CD4-positive, alpha-beta T cell (primary cell): Measurements from ENCODE around the gene FJX1. TPM values are rescaled to one million over a fixed set of nuclear protein-coding genes. Genes with fewer than 3 reads are reported as not detected.

Experiments used
- ATAC-seq: fragments of 200-7000 bp; cut with Tn5 transposase; one replicate; pipeline ENCODE4 v1.10.0; 2022; ENCODE audit warnings: mild to moderate bottlenecking; ENCODE audit not compliant: poor library complexity
- CTCF ChIA-PET: fragments of 350-600 bp; sonication (Branson Sonifier 250); formaldehyde crosslinking; loops from one replicate; lab custom pipeline; 2021; ENCODE audit warnings: antibody characterized with exemption, inconsistent platforms; lab: Charles Lee
- POLR2A ChIA-PET: fragments of 350-600 bp; sonication (Branson Sonifier 250); formaldehyde crosslinking; loops from one replicate; lab custom pipeline; 2021; ENCODE audit warnings: antibody characterized with exemption, inconsistent platforms; lab: Charles Lee
- DNase-seq, 14 experiments: peaks; one replicate each; pipeline ENCODE4 v3.0.0-alpha.2; 2013 to 2020; ENCODE audit warnings: mixed read lengths in 2 of 14
- H3K27ac ChIP-seq, 2 donors: one replicate each; pipeline versions ENCODE4 v1.5.1 to v1.7.0; 2013; ENCODE audit warnings: low read length in 2 of 2, low read depth in 1 of 2, mild to moderate bottlenecking in 1 of 2
- H3K27me3 ChIP-seq, 2 experiments: 1 replicate in 1 of 2; 2 replicates in 1 of 2; pipeline versions ENCODE4 v1.6.1 to v1.7.0; 2013; ENCODE audit warnings: low read length in 2 of 2, control low read depth in 1 of 2, mild to moderate bottlenecking in 1 of 2, moderate library complexity in 1 of 2; ENCODE audit not compliant: insufficient read depth in 2 of 2, control insufficient read depth in 1 of 2
- H3K36me3 ChIP-seq: one replicate; pipeline ENCODE4 v1.6.1; 2013; ENCODE audit warnings: low read length, control low read depth; ENCODE audit not compliant: insufficient read depth
- H3K4me1 ChIP-seq: one replicate; pipeline ENCODE4 v1.6.1; 2013; ENCODE audit warnings: low read length, control low read depth; ENCODE audit not compliant: insufficient read depth
- H3K4me3 ChIP-seq: one replicate; pipeline ENCODE4 v1.5.1; 2013; ENCODE audit warnings: mild to moderate bottlenecking, low read length, moderate library complexity
- H3K9me3 ChIP-seq, 2 experiments: 1 replicate in 1 of 2; 2 replicates in 1 of 2; pipeline versions ENCODE4 v1.6.1 to v1.7.0; 2013; ENCODE audit warnings: low read length in 2 of 2, mild to moderate bottlenecking in 2 of 2, control low read depth in 1 of 2, moderate library complexity in 1 of 2; ENCODE audit not compliant: control insufficient read depth in 1 of 2, insufficient read depth in 1 of 2
- H3K27ac Mint-ChIP-seq: one replicate; pipeline ENCODE4 v1.8.0; 2020; ENCODE audit warnings: mixed read lengths
- H3K27me3 Mint-ChIP-seq: one replicate; pipeline ENCODE4 v1.8.0; 2021; ENCODE audit warnings: mixed read lengths
- H3K36me3 Mint-ChIP-seq: one replicate; pipeline ENCODE4 v1.8.0; 2021; ENCODE audit warnings: low read depth, mixed read lengths
- H3K4me1 Mint-ChIP-seq: one replicate; pipeline ENCODE4 v1.8.0; 2021; ENCODE audit warnings: low read depth, mixed read lengths
- H3K4me3 Mint-ChIP-seq: one replicate; pipeline ENCODE4 v1.8.0; 2020; ENCODE audit warnings: mild to moderate bottlenecking, mixed read lengths
- H3K9me3 Mint-ChIP-seq: one replicate; pipeline ENCODE4 v1.8.0; 2020; ENCODE audit warnings: mixed read lengths
- intact Hi-C, 2 experiments: fragments of 100-400 bp; cut with DNase I in 1 of 2; cut with micrococcal nuclease in 1 of 2; formaldehyde crosslinking; loops; one replicate each; pipeline versions ENCODE4 v1.15.1 to v1.9.0; 2023 to 2025; cut with DNase I, micrococcal nuclease
- total RNA-seq, 174 experiments: library from RNA in 2 of 174; stranded (reverse) in 2 of 174; gene quantifications; one replicate each; pipeline ENCODE4 v1.2.3 and lab custom pipeline; 2021 to 2026
- TF ChIP-seq, protein P1 (sequence below): fragments of 200-600 bp; IDR thresholded peaks from one replicate; pipeline ENCODE4 v1.8.0; 2022; ENCODE audit warnings: antibody characterized with exemption, mild to moderate bottlenecking

Gene FJX1
- total RNA-seq, 2 experiments from 2014 or later: not detected

DNA sequence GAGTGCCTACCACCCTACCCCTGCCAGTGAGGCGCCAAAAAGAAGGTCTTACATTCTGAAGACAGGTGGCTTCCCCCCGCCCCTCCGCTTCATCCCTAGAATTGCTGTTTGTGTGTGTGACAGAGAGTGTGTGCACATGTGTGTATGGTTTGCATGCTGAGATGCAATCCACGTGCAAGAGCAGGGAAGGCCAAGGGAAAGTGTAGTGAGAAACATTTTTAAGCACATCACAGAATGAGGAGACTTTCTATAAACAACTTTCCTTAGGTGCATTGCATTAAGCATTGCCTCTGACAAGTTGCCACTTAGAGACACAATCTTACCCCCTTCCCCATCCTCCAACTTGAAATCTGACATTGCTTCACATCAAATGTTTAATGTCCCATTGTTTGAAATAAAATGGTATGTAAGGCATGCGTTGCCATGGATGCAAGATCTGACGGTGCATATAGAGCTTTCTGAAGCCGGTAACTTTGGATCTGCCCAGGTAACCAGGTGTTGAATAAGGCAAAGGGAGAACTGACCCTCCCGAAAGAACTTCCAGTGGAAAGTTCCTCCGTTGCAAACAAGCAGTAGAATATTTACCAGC, 21.4 kb downstream of the FJX1 start:
- Mint-ChIP-seq H3K4me1 (no peaks in the 10 kb centered on the region), H3K27me3 (peaks cover 44% of the 10 kb centered on the region), H3K36me3 (no peaks in the 10 kb centered on the region), H3K4me3 (no peak overlapping the region), H3K27ac (no peak overlapping the region), H3K9me3 (no peaks in the 10 kb centered on the region)
- ChIA-PET CTCF (no interaction called here), POLR2A (no interaction called here)
- ATAC-seq (no peak), DNase-seq (no peak)
- intact Hi-C loops: no loop called here
- H3K4me3 ChIP-seq: no peak overlapping the region
- peaks cover 3 to 14% of the 10 kb centered on the region in 2 experiments for H3K27me3 ChIP-seq
- no peaks in the 10 kb centered on the region for H3K4me1 ChIP-seq
- H3K9me3 ChIP-seq: no peaks in the 10 kb centered on the region
- TF ChIP-seq, protein P1, sequence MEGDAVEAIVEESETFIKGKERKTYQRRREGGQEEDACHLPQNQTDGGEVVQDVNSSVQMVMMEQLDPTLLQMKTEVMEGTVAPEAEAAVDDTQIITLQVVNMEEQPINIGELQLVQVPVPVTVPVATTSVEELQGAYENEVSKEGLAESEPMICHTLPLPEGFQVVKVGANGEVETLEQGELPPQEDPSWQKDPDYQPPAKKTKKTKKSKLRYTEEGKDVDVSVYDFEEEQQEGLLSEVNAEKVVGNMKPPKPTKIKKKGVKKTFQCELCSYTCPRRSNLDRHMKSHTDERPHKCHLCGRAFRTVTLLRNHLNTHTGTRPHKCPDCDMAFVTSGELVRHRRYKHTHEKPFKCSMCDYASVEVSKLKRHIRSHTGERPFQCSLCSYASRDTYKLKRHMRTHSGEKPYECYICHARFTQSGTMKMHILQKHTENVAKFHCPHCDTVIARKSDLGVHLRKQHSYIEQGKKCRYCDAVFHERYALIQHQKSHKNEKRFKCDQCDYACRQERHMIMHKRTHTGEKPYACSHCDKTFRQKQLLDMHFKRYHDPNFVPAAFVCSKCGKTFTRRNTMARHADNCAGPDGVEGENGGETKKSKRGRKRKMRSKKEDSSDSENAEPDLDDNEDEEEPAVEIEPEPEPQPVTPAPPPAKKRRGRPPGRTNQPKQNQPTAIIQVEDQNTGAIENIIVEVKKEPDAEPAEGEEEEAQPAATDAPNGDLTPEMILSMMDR: no peak
- H3K27ac ChIP-seq: no peak overlapping the region
- no peaks in the 10 kb centered on the region for H3K36me3 ChIP-seq

DNA sequence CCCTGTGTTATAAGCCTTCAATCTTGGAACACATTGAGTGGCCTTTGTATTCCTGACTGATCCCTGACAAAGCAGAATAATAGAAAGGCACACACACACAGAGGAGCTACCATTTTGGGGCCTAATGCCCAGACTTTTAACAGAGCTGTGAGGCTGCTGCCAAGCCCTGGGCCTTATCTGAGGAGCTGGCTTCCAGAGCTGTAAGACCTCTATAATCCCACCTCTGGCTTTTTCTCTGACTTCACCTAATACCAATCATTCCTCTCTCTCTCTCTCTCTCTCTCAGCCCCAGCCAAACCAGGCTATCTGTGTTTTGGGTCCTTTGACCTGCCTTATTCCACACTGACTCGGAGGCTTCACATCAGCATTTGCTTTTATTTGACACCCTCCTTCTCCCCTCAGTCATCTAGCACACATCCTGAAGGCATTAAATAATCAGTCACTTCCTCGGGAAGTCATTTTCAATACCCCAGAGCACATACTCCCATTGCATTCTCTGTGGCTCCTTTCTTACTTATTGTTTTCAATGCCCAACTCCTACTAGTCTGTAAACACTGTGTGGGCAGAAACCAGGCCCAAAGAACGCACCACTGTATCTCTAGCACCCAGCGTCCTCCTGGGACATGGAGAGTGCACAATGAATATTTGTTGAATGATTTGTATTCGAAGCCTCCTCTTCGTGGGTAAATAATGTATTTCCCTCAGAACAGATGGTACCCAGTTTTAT, 23.1 kb downstream of the FJX1 start:
- no peak overlapping the region for H3K27ac Mint-ChIP-seq
- CTCF ChIA-PET: no interaction called here
- peaks cover 44% of the 10 kb centered on the region for H3K27me3 Mint-ChIP-seq
- ATAC-seq (no peak), DNase-seq (no peak)
- Histone ChIP-seq H3K27ac (no peak overlapping the region), H3K9me3 (no peaks in the 10 kb centered on the region), H3K36me3 (no peaks in the 10 kb centered on the region), H3K4me3 (no peak overlapping the region), H3K4me1 (no peaks in the 10 kb centered on the region), H3K27me3 (peaks cover 3 to 5% of the 10 kb centered on the region in 2 experiments)
- no peaks in the 10 kb centered on the region for H3K36me3 Mint-ChIP-seq
- no peaks in the 10 kb centered on the region for H3K9me3 Mint-ChIP-seq
- POLR2A ChIA-PET: no interaction called here
- intact Hi-C loops: no loop called here
- H3K4me3 Mint-ChIP-seq: no peak overlapping the region
- H3K4me1 Mint-ChIP-seq: no peaks in the 10 kb centered on the region
- TF ChIP-seq, protein P1: no peak

DNA sequence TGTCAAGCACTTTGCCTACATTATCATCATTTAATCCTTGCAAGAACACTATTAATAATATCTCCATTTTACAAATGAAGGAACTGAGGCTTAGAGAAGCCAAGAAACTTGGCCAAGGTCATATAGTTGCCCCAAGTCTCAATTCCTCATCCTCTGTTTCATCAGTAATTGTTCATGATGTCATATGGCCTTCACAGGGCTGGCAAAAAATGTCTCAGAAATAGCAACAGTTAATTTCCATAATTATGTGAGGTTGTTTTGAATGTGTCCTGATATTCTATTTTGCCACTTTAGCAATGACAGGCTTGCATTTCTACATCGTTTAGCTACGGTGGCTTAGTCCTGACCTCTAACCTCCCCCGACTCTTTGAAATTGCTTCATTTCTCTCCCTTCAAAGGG, 23.7 kb downstream of the FJX1 start:
- no peak overlapping the region for H3K27ac ChIP-seq
- ATAC-seq: no peak
- no peaks in the 10 kb centered on the region for H3K36me3 Mint-ChIP-seq
- CTCF ChIA-PET: no interaction called here
- no peaks in the 10 kb centered on the region for H3K9me3 ChIP-seq
- H3K27me3 Mint-ChIP-seq: peaks cover 44% of the 10 kb centered on the region
- no peak overlapping the region for H3K27ac Mint-ChIP-seq
- no peaks in the 10 kb centered on the region for H3K4me1 ChIP-seq
- H3K4me3 Mint-ChIP-seq: no peak overlapping the region
- H3K4me1 Mint-ChIP-seq: no peaks in the 10 kb centered on the region
- intact Hi-C loops: no loop called here
- no peak overlapping the region for H3K4me3 ChIP-seq
- H3K27me3 ChIP-seq: peaks cover 0 to 3% of the 10 kb centered on the region in 2 experiments
- no peaks in the 10 kb centered on the region for H3K36me3 ChIP-seq
- no peaks in the 10 kb centered on the region for H3K9me3 Mint-ChIP-seq
- TF ChIP-seq, protein P1: no peak
- POLR2A ChIA-PET: no interaction called here
- no peak for DNase-seq
